BLaER1 (cell line): ENCODE results near the gene HS2ST1.

ENCODE experiments used
- H3K27ac ChIP-seq: shearing (Covaris generic); formaldehyde crosslinking; 2 replicates; pipeline ENCODE4 v1.8.1; 2022
- H3K27me3 ChIP-seq: shearing (Covaris generic); formaldehyde crosslinking; 2 replicates; pipeline ENCODE4 v1.8.1; 2022
- H3K36me3 ChIP-seq: shearing (Covaris generic); formaldehyde crosslinking; 2 replicates; pipeline ENCODE4 v1.8.1; 2022
- H3K4me1 ChIP-seq: shearing (Covaris generic); formaldehyde crosslinking; 2 replicates; pipeline ENCODE4 v1.8.1; 2022
- H3K4me2 ChIP-seq: shearing (Covaris generic); formaldehyde crosslinking; 2 replicates; pipeline ENCODE4 v1.8.1; 2022
- H3K4me3 ChIP-seq: shearing (Covaris generic); formaldehyde crosslinking; 2 replicates; pipeline ENCODE4 v1.8.1; 2022
- H3K9ac ChIP-seq: shearing (Covaris generic); formaldehyde crosslinking; 2 replicates; pipeline ENCODE4 v1.8.1; 2022
- H3K9me3 ChIP-seq: shearing (Covaris generic); formaldehyde crosslinking; 2 replicates; pipeline ENCODE4 v1.8.1; 2022
- H4K20me1 ChIP-seq: shearing (Covaris generic); formaldehyde crosslinking; 2 replicates; pipeline ENCODE4 v1.8.1; 2022
- Cebpa-rat ChIP-seq: shearing (Covaris generic); IDR thresholded peaks from 2 replicates; pipeline ENCODE4 v1.8.1; 2022

HS2ST1 gene

DNA sequence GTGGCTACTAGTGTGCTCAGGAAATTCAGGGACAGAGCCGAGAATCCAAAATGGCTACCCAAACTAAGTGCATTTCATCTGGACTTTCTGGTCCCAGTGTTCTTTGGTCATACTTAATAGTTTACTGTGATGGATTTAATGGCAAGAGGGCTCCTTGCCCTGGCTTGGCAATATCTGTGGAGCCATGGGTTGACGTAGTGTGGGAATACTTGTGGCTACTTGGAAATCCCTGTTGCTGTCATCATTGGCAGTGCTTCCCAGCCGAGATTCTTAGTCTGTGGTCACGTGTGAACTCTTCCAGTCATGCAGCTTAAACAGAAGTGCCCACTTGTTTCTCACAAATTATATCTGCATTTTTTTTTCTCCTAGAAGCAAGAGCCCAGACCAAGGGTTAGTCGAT is 198.9 kb downstream of the HS2ST1 start:
- H3K4me1 ChIP-seq, result no peaks in the 10 kb centered on the region
- H4K20me1 ChIP-seq, result no peaks in the 10 kb centered on the region
- no peak for TF ChIP-seq Cebpa-rat
- no peaks in the 10 kb centered on the region for H3K27me3 ChIP-seq
- H3K27ac ChIP-seq, result no peak overlapping the region
- H3K4me2 ChIP-seq, result no peak overlapping the region
- no peaks in the 10 kb centered on the region for H3K9me3 ChIP-seq
- no peak overlapping the region for H3K4me3 ChIP-seq
- no peak overlapping the region for H3K9ac ChIP-seq
- H3K36me3 ChIP-seq, result no peaks in the 10 kb centered on the region

DNA sequence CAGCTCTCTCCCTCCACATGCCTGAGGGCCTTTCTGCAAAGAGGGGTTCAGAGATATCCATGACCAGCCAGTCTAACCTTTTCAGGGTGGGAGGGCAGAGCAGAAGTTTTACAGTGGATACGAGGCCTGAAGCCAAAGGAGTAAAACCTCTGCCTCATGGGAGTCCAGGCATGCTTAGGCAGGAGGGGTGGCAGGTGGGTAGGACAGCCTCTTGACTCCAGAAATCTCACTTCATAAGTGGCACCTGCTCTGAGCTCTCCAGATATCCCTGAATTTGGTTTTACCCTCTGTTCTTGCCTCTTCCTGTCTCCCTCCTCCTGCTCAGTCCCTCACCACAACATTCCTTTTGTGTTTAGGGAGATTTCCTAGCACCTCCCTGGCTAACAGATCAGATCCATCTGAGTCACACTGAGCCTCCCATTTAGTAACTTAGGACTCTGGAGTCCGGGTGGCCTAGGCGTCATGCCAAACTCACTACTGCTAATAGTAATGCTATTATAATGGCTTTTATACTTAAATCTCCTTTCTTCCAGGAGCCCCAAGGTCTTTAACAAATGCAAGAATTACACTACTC is 201.0 kb downstream of the HS2ST1 start:
- Histone ChIP-seq H3K4me3 (no peak overlapping the region), H3K9ac (no peak overlapping the region), H3K9me3 (no peaks in the 10 kb centered on the region), H3K4me1 (no peaks in the 10 kb centered on the region), H3K27ac (no peak overlapping the region), H4K20me1 (no peaks in the 10 kb centered on the region), H3K27me3 (no peaks in the 10 kb centered on the region), H3K4me2 (no peak overlapping the region), H3K36me3 (no peaks in the 10 kb centered on the region)
- TF ChIP-seq Cebpa-rat, result no peak

GRCh38 chr1:87115891-87116290 is 201.5 kb downstream of the HS2ST1 start:
- no peak overlapping the region for H3K9ac ChIP-seq
- H3K4me3 ChIP-seq, result no peak overlapping the region
- TF ChIP-seq Cebpa-rat, result no peak
- H3K27ac ChIP-seq, result no peak overlapping the region
- no peaks in the 10 kb centered on the region for H3K4me1 ChIP-seq
- H3K36me3 ChIP-seq, result no peaks in the 10 kb centered on the region
- H3K27me3 ChIP-seq, result no peaks in the 10 kb centered on the region
- H4K20me1 ChIP-seq, result no peaks in the 10 kb centered on the region
- no peak overlapping the region for H3K4me2 ChIP-seq
- no peaks in the 10 kb centered on the region for H3K9me3 ChIP-seq

- TF ChIP-seq Cebpa-rat, result no peak
- H4K20me1 ChIP-seq, result no peaks in the 10 kb centered on the region
- H3K27ac ChIP-seq, result no peak overlapping the region
- no peak overlapping the region for H3K4me2 ChIP-seq
- H3K27me3 ChIP-seq, result no peaks in the 10 kb centered on the region
- no peaks in the 10 kb centered on the region for H3K9me3 ChIP-seq
- H3K9ac ChIP-seq, result no peak overlapping the region
- H3K36me3 ChIP-seq, result no peaks in the 10 kb centered on the region
- 0 out of 2 replicates have a peak, but pooled peaks cover 3% of the 10 kb centered on the region for H3K4me1 ChIP-seq
- no peak overlapping the region for H3K4me3 ChIP-seq
Measured at GRCh38 chr1:87117761-87118368, 203.4 kb downstream of the HS2ST1 start.

GRCh38 chr1:87119541-87120140 is 205.2 kb downstream of the HS2ST1 start:
- no peak overlapping the region for H3K4me2 ChIP-seq
- H3K27ac ChIP-seq, result no peak overlapping the region
- H3K9ac ChIP-seq, result no peak overlapping the region
- no peaks in the 10 kb centered on the region for H4K20me1 ChIP-seq
- 0 out of 2 replicates have a peak, but pooled peaks cover 3% of the 10 kb centered on the region for H3K4me1 ChIP-seq
- no peak overlapping the region for H3K4me3 ChIP-seq
- no peaks in the 10 kb centered on the region for H3K36me3 ChIP-seq
- no peak for TF ChIP-seq Cebpa-rat
- H3K27me3 ChIP-seq, result no peaks in the 10 kb centered on the region
- H3K9me3 ChIP-seq, result no peaks in the 10 kb centered on the region

DNA sequence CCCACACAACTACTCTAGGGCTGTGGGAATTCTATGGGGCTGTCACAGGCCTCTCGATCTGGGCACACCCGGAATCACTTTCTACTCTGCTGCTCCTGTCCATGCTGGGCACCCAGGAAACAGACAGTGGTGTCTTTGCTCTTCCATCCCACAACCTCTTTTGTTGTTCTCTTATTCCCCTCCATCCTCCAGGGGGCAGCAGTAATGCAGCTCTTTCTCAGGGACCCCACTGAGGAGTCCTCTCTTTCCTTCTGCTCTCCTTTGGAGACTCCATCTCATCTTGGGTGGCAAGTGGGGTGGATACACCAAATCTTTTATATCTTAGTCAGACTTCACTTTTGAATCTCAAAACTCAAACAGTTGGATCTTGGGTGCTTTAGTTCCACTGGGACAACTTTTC is 206.3 kb downstream of the HS2ST1 start:
- no peak overlapping the region for H3K4me3 ChIP-seq
- H3K27me3 ChIP-seq, result no peaks in the 10 kb centered on the region
- 0 out of 2 replicates have a peak, but pooled peaks cover 3% of the 10 kb centered on the region for H3K4me1 ChIP-seq
- no peak overlapping the region for H3K27ac ChIP-seq
- no peaks in the 10 kb centered on the region for H3K9me3 ChIP-seq
- no peak for TF ChIP-seq Cebpa-rat
- no peaks in the 10 kb centered on the region for H3K36me3 ChIP-seq
- no peak overlapping the region for H3K9ac ChIP-seq
- H3K4me2 ChIP-seq, result no peak overlapping the region
- H4K20me1 ChIP-seq, result no peaks in the 10 kb centered on the region

- H3K4me3 ChIP-seq, result no peak overlapping the region
- no peaks in the 10 kb centered on the region for H4K20me1 ChIP-seq
- H3K9me3 ChIP-seq, result no peaks in the 10 kb centered on the region
- 0 out of 2 replicates have a peak, but pooled peaks cover 3% of the 10 kb centered on the region for H3K4me1 ChIP-seq
- no peak overlapping the region for H3K27ac ChIP-seq
- H3K27me3 ChIP-seq, result no peaks in the 10 kb centered on the region
- H3K4me2 ChIP-seq, result no peak overlapping the region; the same call in 1 of the 2 replicates
- no peak overlapping the region for H3K9ac ChIP-seq
- H3K36me3 ChIP-seq, result no peaks in the 10 kb centered on the region
- no peak for TF ChIP-seq Cebpa-rat
Measured at GRCh38 chr1:87121711-87122163, 207.3 kb downstream of the HS2ST1 start.

DNA sequence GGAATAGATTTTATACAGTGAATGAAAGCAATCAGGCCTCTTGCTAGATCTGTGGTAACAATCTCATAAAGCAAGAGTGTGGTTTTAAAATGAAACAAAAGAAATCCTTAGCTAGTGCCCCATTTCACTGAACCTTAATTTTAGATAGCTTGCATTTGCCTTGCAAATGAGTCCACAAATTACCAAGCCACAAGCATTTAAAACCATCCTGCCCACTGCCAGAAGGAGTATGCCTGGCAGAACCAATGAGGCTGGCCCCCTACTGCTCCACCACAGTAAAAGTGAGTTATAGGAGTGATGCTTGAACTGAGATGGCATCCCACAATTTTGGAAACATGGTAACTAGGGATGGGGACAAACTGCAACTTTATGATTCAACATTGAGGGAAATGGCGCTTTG is 207.8 kb downstream of the HS2ST1 start:
- Histone ChIP-seq H3K4me2 (no peak overlapping the region), H3K9me3 (no peaks in the 10 kb centered on the region), H3K4me3 (no peak overlapping the region), H3K27ac (no peak overlapping the region), H3K27me3 (no peaks in the 10 kb centered on the region), H3K4me1 (0 out of 2 replicates have a peak, but pooled peaks cover 3% of the 10 kb centered on the region), H4K20me1 (no peaks in the 10 kb centered on the region), H3K9ac (no peak overlapping the region), H3K36me3 (no peaks in the 10 kb centered on the region)
- no peak for TF ChIP-seq Cebpa-rat

DNA sequence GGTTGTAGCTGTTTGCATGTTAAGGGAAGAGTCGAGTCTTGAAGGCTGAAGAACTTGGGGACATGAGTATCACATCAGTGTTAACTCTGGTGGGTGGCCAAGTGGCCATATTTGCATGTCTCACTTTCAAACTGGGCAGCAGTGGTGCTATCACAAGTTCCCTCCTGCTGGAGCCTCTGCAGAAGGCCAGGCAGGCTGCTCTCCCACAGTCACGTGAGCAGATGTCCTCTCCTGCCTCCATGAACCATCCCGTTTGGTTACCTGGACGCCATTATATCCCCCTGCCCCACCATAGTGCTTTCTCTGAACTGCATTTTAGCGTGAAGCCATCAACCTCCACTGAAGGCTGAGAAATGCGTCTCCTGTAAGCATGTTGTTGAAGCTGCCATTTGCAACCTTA is 209.2 kb downstream of the HS2ST1 start:
- H3K4me1 ChIP-seq, result 0 out of 2 replicates have a peak, but pooled peaks cover 3% of the 10 kb centered on the region
- H3K9me3 ChIP-seq, result no peaks in the 10 kb centered on the region
- H3K9ac ChIP-seq, result no peak overlapping the region
- no peak overlapping the region for H3K4me3 ChIP-seq
- no peak overlapping the region for H3K27ac ChIP-seq
- H4K20me1 ChIP-seq, result no peaks in the 10 kb centered on the region
- TF ChIP-seq Cebpa-rat, result no peak
- no peak overlapping the region for H3K4me2 ChIP-seq
- no peaks in the 10 kb centered on the region for H3K27me3 ChIP-seq
- H3K36me3 ChIP-seq, result no peaks in the 10 kb centered on the region

GRCh38 chr1:87126886-87127505 is 212.6 kb downstream of the HS2ST1 start:
- Histone ChIP-seq H3K27me3 (no peaks in the 10 kb centered on the region), H4K20me1 (no peaks in the 10 kb centered on the region), H3K27ac (no peak overlapping the region), H3K4me2 (no peak overlapping the region), H3K4me3 (no peak overlapping the region), H3K36me3 (no peaks in the 10 kb centered on the region), H3K9me3 (no peaks in the 10 kb centered on the region), H3K4me1 (peaks cover 5% of the 10 kb centered on the region), H3K9ac (no peak overlapping the region)
- TF ChIP-seq Cebpa-rat, result no peak
